H9 (cell line): Measurements from ENCODE around the gene PDK4. TPM values are rescaled to one million over a fixed set of nuclear protein-coding genes. Genes with fewer than 3 reads are reported as not detected.

Experiments used
- DNase-seq: peaks from one replicate; pipeline ENCODE4 v3.0.0-alpha.2; 2017
- H2AFZ ChIP-seq: one replicate; pipeline ENCODE4 v1.6.1; 2013; ENCODE audit warnings: mild to moderate bottlenecking, low read length, control low read depth, moderate library complexity
- H2AK5ac ChIP-seq: 2 replicates; pipeline ENCODE4 v1.6.1; 2013; ENCODE audit warnings: low read length, control low read depth, mixed read lengths; ENCODE audit not compliant: insufficient read length
- H2BK120ac ChIP-seq: one replicate; pipeline ENCODE4 v1.6.1; 2013; ENCODE audit warnings: low read depth, mild to moderate bottlenecking, low read length, control low read depth, inconsistent platforms; ENCODE audit not compliant: poor library complexity, severe bottlenecking
- H2BK12ac ChIP-seq: 2 replicates; pipeline ENCODE4 v1.6.1; 2013; ENCODE audit warnings: low read length, control low read depth, mixed read lengths, low read depth; ENCODE audit not compliant: insufficient read length
- H2BK15ac ChIP-seq: 2 replicates; pipeline ENCODE4 v1.6.1; 2013; ENCODE audit warnings: low read depth, low read length, control low read depth
- H2BK20ac ChIP-seq: one replicate; pipeline ENCODE4 v1.6.1; 2013; ENCODE audit warnings: low read depth, mild to moderate bottlenecking, low read length, control low read depth, inconsistent platforms; ENCODE audit not compliant: poor library complexity, severe bottlenecking
- H2BK5ac ChIP-seq: 2 replicates; pipeline ENCODE4 v1.6.1; 2013; ENCODE audit warnings: low read length, control low read depth, mixed read lengths; ENCODE audit not compliant: insufficient read length
- H3K14ac ChIP-seq: 2 replicates; pipeline ENCODE4 v1.6.1; 2013; ENCODE audit warnings: low read length, control low read depth; ENCODE audit not compliant: insufficient read depth
- H3K18ac ChIP-seq: 2 replicates; pipeline ENCODE4 v1.6.1; 2013; ENCODE audit warnings: low read depth, mild to moderate bottlenecking, mixed read lengths, low read length, control low read depth; ENCODE audit not compliant: insufficient read length
- H3K23ac ChIP-seq: 2 replicates; pipeline ENCODE4 v1.6.1; 2013; ENCODE audit warnings: low read length, control low read depth, mixed read lengths, low read depth; ENCODE audit not compliant: insufficient read length
- H3K23me2 ChIP-seq: 2 replicates; pipeline ENCODE4 v1.6.1; 2013; ENCODE audit warnings: low read depth, mild to moderate bottlenecking, mixed read lengths, low read length, control low read depth; ENCODE audit not compliant: insufficient read length, poor library complexity, severe bottlenecking
- H3K27ac ChIP-seq: 2 replicates; pipeline ENCODE4 v1.5.1; 2013; ENCODE audit warnings: low read length, control low read depth, mixed read lengths, low read depth; ENCODE audit not compliant: insufficient read length
- H3K27me3 ChIP-seq: 2 replicates; pipeline ENCODE4 v1.6.1; 2013; ENCODE audit warnings: low read length, control low read depth, inconsistent platforms; ENCODE audit not compliant: insufficient read depth
- H3K4ac ChIP-seq: 2 replicates; pipeline ENCODE4 v1.6.1; 2013; ENCODE audit warnings: low read depth, mild to moderate bottlenecking, control low read depth, inconsistent platforms, low read length, moderate library complexity
- H3K4me1 ChIP-seq: 2 replicates; pipeline ENCODE4 v1.6.1; 2013; ENCODE audit warnings: low read length, control low read depth, inconsistent platforms; ENCODE audit not compliant: insufficient read depth
- H3K4me2 ChIP-seq: 2 replicates; pipeline ENCODE4 v1.6.1; 2013; ENCODE audit warnings: low read length, control low read depth, mixed read lengths; ENCODE audit not compliant: insufficient read length, insufficient read depth
- H3K56ac ChIP-seq: 2 replicates; pipeline ENCODE4 v1.6.1; 2013; ENCODE audit warnings: low read depth, mild to moderate bottlenecking, mixed read lengths, low read length, control low read depth; ENCODE audit not compliant: insufficient read length
- H3K79me1 ChIP-seq: 2 replicates; pipeline ENCODE4 v1.6.1; 2013; ENCODE audit warnings: low read depth, mild to moderate bottlenecking, moderate library complexity, low read length, control low read depth, inconsistent platforms; ENCODE audit not compliant: insufficient read depth, poor library complexity, severe bottlenecking
- H3K79me2 ChIP-seq: 2 replicates; pipeline ENCODE4 v1.6.1; 2013; ENCODE audit warnings: low read length, control low read depth, inconsistent platforms; ENCODE audit not compliant: insufficient read depth
- H3K9ac ChIP-seq: 2 replicates; pipeline ENCODE4 v1.6.1; 2013; ENCODE audit warnings: low read length, control low read depth, mixed read lengths; ENCODE audit not compliant: insufficient read length; ENCODE audit errors: extremely low read depth
- H3K9me3 ChIP-seq: one replicate; pipeline ENCODE4 v1.6.1; 2013; ENCODE audit warnings: low read depth, low read length, inconsistent platforms; ENCODE audit not compliant: control insufficient read depth
- H3T11ph ChIP-seq: one replicate; pipeline ENCODE4 v1.6.1; 2013; ENCODE audit warnings: mild to moderate bottlenecking, low read length, control low read depth, inconsistent platforms
- H4K20me1 ChIP-seq: one replicate; pipeline ENCODE4 v1.6.1; 2013; ENCODE audit not compliant: control insufficient read depth, insufficient read length, insufficient read depth
- H4K5ac ChIP-seq: 2 replicates; pipeline ENCODE4 v1.6.1; 2013; ENCODE audit warnings: low read depth, mild to moderate bottlenecking, mixed read lengths, low read length, control low read depth; ENCODE audit not compliant: insufficient read length
- H4K8ac ChIP-seq: replicated peaks from 2 replicates; pipeline ENCODE4 v1.6.1; 2013; ENCODE audit warnings: low read length, control low read depth, mixed read lengths, low read depth; ENCODE audit not compliant: insufficient read length
- H4K91ac ChIP-seq: 2 replicates; pipeline ENCODE4 v1.6.1; 2013; ENCODE audit warnings: low read depth, mild to moderate bottlenecking, moderate library complexity, mixed read lengths, low read length, control low read depth; ENCODE audit not compliant: insufficient read length
- H3K27ac Mint-ChIP-seq, 3 experiments: 2 replicates in 2 of 3; 3 replicates in 1 of 3; pipeline ENCODE4 v1.8.0; 2020 to 2021; ENCODE audit warnings: mixed read lengths in 3 of 3, mild to moderate bottlenecking in 1 of 3, moderate library complexity in 1 of 3
- H3K27me3 Mint-ChIP-seq: 2 replicates; pipeline ENCODE4 v1.8.0; 2021; ENCODE audit warnings: low read depth, mild to moderate bottlenecking, moderate library complexity, mixed read lengths
- H3K36me3 Mint-ChIP-seq, 3 experiments: 2 replicates in 2 of 3; 3 replicates in 1 of 3; pipeline ENCODE4 v1.8.0; 2020 to 2021; ENCODE audit warnings: low read depth in 3 of 3, mixed read lengths in 3 of 3; ENCODE audit not compliant: insufficient read depth in 1 of 3
- H3K4me1 Mint-ChIP-seq, 2 experiments: 2 replicates each; pipeline ENCODE4 v1.8.0; 2020; ENCODE audit warnings: mixed read lengths in 2 of 2
- H3K4me3 Mint-ChIP-seq, 2 experiments: 2 replicates in 1 of 2; 3 replicates in 1 of 2; pipeline ENCODE4 v1.8.0; 2020 to 2021; ENCODE audit warnings: mild to moderate bottlenecking in 2 of 2, mixed read lengths in 2 of 2, moderate library complexity in 1 of 2
- H3K9me3 Mint-ChIP-seq, 2 experiments: 2 replicates in 1 of 2; 3 replicates in 1 of 2; pipeline ENCODE4 v1.8.0; 2020; ENCODE audit warnings: mild to moderate bottlenecking in 2 of 2, mixed read lengths in 2 of 2, moderate library complexity in 1 of 2
- WGBS: extraction: QIAGEN DNeasy Blood & Tissue Kit; methylation state at CpG from one replicate; pipeline ENCODE4 v1.1.7; 2013; ENCODE audit warnings: missing lambda C conversion rate, low lambda C conversion rate, mixed read lengths; ENCODE audit not compliant: insufficient read length; ENCODE audit errors: extremely low coverage; 5-methylcytosine and 5-hydroxymethylcytosine counted together
- total RNA-seq: library from RNA; stranded (reverse); gene quantifications from 2 replicates; pipeline ENCODE4 v1.2.1, GENCODE V29; 2021
- TF ChIP-seq, protein P1 (sequence below): fragments of 200-600 bp; sonication (generic); conservative IDR thresholded peaks from 3 replicates; pipeline ENCODE4 v1.8.0; 2021; ENCODE audit warnings: antibody characterized with exemption, mild to moderate bottlenecking

The PDK4 gene
- total RNA-seq, 1 experiment from 2014 or later: not detected

DNA sequence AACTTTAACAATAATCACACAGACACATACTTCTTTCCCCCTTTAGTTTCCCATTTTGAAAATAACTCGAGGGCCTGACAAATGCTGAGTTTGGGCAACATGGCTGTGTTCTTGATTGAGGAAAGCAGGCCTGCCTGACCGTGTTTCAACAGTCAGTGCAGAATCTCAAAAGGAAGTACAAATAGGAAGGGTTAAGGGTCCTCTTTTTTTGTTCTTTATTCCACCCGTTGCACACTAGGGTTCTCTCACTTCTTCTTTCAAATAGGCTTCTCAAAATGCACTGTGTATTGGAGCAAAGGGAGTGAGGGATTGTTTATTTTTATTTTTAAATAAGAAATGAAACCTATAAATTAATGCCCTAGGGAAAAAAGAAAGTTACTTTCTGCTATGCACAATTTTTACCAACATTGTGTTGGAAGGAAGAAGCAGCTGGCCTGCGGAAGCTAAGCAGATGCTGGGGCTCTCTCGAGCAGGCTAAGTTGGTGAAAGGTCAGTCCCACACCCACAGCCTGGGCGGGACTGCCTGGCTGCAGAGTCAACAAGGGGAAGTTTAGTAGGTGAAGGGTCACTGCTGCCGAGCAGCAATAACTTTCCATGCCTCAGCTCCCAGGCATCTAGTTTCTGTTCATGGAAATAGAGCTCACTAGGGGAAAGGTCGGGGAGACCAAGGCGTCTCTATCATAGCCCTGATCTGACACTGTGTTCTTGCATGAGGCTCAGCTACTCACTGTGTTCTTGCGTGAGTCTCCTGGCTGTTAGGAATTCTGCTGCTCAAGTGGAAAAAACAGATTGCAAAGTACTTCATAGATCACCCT lies 12.2 kb upstream of the PDK4 start:
- H3K9ac ChIP-seq: no peak overlapping the region
- H3K14ac ChIP-seq: no peak overlapping the region
- H3K27ac ChIP-seq: no peak overlapping the region
- H2BK20ac ChIP-seq: no peak overlapping the region
- Mint-ChIP-seq H3K27ac (0 out of 7 replicates have a peak overlapping the region, but pooled peaks of 1 of the 3 experiments have one; percentile 15), H3K4me1 (peaks cover 11 to 12% of the 10 kb centered on the region in 2 experiments), H3K9me3 (peaks cover 7 to 15% of the 10 kb centered on the region in 2 experiments; a peak in 3 of 5 replicates), H3K4me3 (no peak overlapping the region), H3K27me3 (peaks cover 76% of the 10 kb centered on the region), H3K36me3 (no peaks in the 10 kb centered on the region; a peak in 1 of 7 replicates)
- H2BK5ac ChIP-seq: no peak overlapping the region
- no peak overlapping the region for H2BK120ac ChIP-seq
- no peak overlapping the region for H3K18ac ChIP-seq
- no peak overlapping the region for H2AK5ac ChIP-seq
- H3K79me1 ChIP-seq: no peaks in the 10 kb centered on the region
- H3K56ac ChIP-seq: no peak overlapping the region
- H3K23me2 ChIP-seq: no peaks in the 10 kb centered on the region
- H4K5ac ChIP-seq: no peak overlapping the region
- no peak overlapping the region for H2BK15ac ChIP-seq
- H3T11ph ChIP-seq: no peak overlapping the region
- no peak overlapping the region for H3K23ac ChIP-seq
- no peak overlapping the region for H3K4me2 ChIP-seq
- peaks cover 6% of the 10 kb centered on the region; the same call in 1 of the 2 replicates for H3K27me3 ChIP-seq
- H2AFZ ChIP-seq: no peak overlapping the region
- no CpG with 5 or more reads among the region's 10 CpGs for WGBS
- H3K9me3 ChIP-seq: no peaks in the 10 kb centered on the region
- no peaks in the 10 kb centered on the region for H3K4me1 ChIP-seq
- H4K91ac ChIP-seq: no peak overlapping the region
- no peak overlapping the region for H4K8ac ChIP-seq
- H2BK12ac ChIP-seq: no peak overlapping the region
- peak; percentile 57 for DNase-seq
- H3K79me2 ChIP-seq: no peaks in the 10 kb centered on the region
- H3K4ac ChIP-seq: no peak overlapping the region
- TF ChIP-seq, protein P1, sequence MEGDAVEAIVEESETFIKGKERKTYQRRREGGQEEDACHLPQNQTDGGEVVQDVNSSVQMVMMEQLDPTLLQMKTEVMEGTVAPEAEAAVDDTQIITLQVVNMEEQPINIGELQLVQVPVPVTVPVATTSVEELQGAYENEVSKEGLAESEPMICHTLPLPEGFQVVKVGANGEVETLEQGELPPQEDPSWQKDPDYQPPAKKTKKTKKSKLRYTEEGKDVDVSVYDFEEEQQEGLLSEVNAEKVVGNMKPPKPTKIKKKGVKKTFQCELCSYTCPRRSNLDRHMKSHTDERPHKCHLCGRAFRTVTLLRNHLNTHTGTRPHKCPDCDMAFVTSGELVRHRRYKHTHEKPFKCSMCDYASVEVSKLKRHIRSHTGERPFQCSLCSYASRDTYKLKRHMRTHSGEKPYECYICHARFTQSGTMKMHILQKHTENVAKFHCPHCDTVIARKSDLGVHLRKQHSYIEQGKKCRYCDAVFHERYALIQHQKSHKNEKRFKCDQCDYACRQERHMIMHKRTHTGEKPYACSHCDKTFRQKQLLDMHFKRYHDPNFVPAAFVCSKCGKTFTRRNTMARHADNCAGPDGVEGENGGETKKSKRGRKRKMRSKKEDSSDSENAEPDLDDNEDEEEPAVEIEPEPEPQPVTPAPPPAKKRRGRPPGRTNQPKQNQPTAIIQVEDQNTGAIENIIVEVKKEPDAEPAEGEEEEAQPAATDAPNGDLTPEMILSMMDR: no peak
- H4K20me1 ChIP-seq: no peaks in the 10 kb centered on the region
